Panc1 (cell line): ENCODE data around the gene SERPINA4. TPM values are rescaled to one million over a fixed set of nuclear protein-coding genes. Genes with fewer than 3 reads are reported as not detected.

ENCODE experiments used
- ATAC-seq: fragments of 200-7000 bp; cut with Tn5 transposase; 2 replicates; pipeline ENCODE4 v1.9.1; 2020; ENCODE audit warnings: mild to moderate bottlenecking, moderate library complexity
- BruUV-seq: library from RNA; stranded (reverse); fragments of 400-500 nt; replicated peaks from 2 replicates; lab custom pipeline; 2021; lab: Mats Ljungman, UMichigan
- CTCF ChIA-PET: fragments of 300-600 bp; sonication (Branson Sonifier 250); formaldehyde crosslinking; loops from one replicate; lab custom pipeline; 2022; ENCODE audit warnings: antibody characterized with exemption; lab: Charles Lee
- POLR2A ChIA-PET: fragments of 300-600 bp; sonication (Branson Sonifier 250); formaldehyde crosslinking; loops from one replicate; lab custom pipeline; 2022; ENCODE audit warnings: antibody characterized with exemption; lab: Charles Lee
- DNase-seq: peaks from one replicate; pipeline ENCODE4 v3.0.0-alpha.2; 2010; ENCODE audit warnings: low read depth, low spot score
- H3K27ac ChIP-seq: 2 replicates; pipeline ENCODE4 v1.5.1; 2011; ENCODE audit warnings: mild to moderate bottlenecking, low read length, inconsistent platforms
- H3K27me3 ChIP-seq: fragments of 200-500 bp; sonication (Bioruptor generic); 2 replicates; pipeline ENCODE4 v1.6.0; 2014; ENCODE audit warnings: low read length, inconsistent platforms; ENCODE audit not compliant: control insufficient read depth, insufficient read depth
- H3K36me3 ChIP-seq: fragments of 200-500 bp; sonication (Bioruptor generic); 2 replicates; pipeline ENCODE4 v1.5.1; 2014; ENCODE audit warnings: inconsistent platforms, mild to moderate bottlenecking, low read length, moderate library complexity; ENCODE audit not compliant: control insufficient read depth, insufficient read depth
- H3K4me1 ChIP-seq: 2 replicates; pipeline ENCODE4 v1.5.1; 2011; ENCODE audit warnings: inconsistent platforms, mild to moderate bottlenecking, low read length, moderate library complexity; ENCODE audit not compliant: control insufficient read depth, insufficient read depth
- H3K4me3 ChIP-seq, 2 experiments: 2 replicates each; pipeline ENCODE4 v1.5.1; 2011 to 2012; ENCODE audit warnings: low read depth in 2 of 2, low read length in 2 of 2, mild to moderate bottlenecking in 2 of 2, inconsistent platforms in 1 of 2, moderate library complexity in 1 of 2
- H3K9me3 ChIP-seq: fragments of 200-500 bp; sonication (Bioruptor generic); 2 replicates; pipeline ENCODE4 v1.5.1; 2014; ENCODE audit warnings: low read depth, mild to moderate bottlenecking, inconsistent platforms, low read length, moderate library complexity; ENCODE audit not compliant: control insufficient read depth, insufficient read depth
- CTCF ChIP-seq: fragments of 450-650 bp; IDR thresholded peaks from 2 replicates; pipeline ENCODE4 v1.5.1; 2017; ENCODE audit warnings: mild to moderate bottlenecking
- POLR2AphosphoS5 ChIP-seq: IDR thresholded peaks from 2 replicates; pipeline ENCODE4 v1.6.1; 2012; ENCODE audit warnings: mild to moderate bottlenecking, low read depth, low read length, moderate library complexity
- REST ChIP-seq, 2 experiments: IDR thresholded peaks; 2 replicates each; pipeline ENCODE4 v1.6.1; 2011 to 2012; ENCODE audit warnings: low read depth in 2 of 2, control low read depth in 1 of 2, low read length in 1 of 2, mild to moderate bottlenecking in 1 of 2, moderate library complexity in 1 of 2; ENCODE audit not compliant: insufficient read depth in 1 of 2
- SIN3A ChIP-seq: IDR thresholded peaks from 2 replicates; pipeline ENCODE4 v1.6.1; 2012; ENCODE audit warnings: low read depth, mild to moderate bottlenecking, low read length, moderate library complexity, borderline replicate concordance; ENCODE audit not compliant: insufficient read depth
- TCF7L2 ChIP-seq: IDR thresholded peaks from 2 replicates; pipeline ENCODE4 v1.6.1; 2011; ENCODE audit warnings: mild to moderate bottlenecking, low read depth, low read length, inconsistent platforms
- in situ Hi-C: cut with HindIII; loops from 2 replicates; pipeline ENCODE4 v1.10.0; 2016; ENCODE audit warnings: low sequenced_read_pairs, low pct_unique_long_range_greater_than_20kb
- intact Hi-C: fragments of 100-400 bp; cut with micrococcal nuclease; formaldehyde crosslinking; loops from one replicate; pipeline ENCODE4 v1.10.0; 2022; ENCODE audit not compliant: unreplicated experiment
- total RNA-seq: library from RNA; stranded (reverse); gene quantifications from one replicate; pipeline ENCODE4 v1.2.1, GENCODE V29; 2021; ENCODE audit not compliant: unreplicated experiment

The SERPINA4 gene
- total RNA-seq, 1 experiment from 2014 or later = 0.10 TPM

- no peaks in the 10 kb centered on the region; the same call in 1 of the 2 replicates for H3K27me3 ChIP-seq
- no peaks in the 10 kb centered on the region for H3K9me3 ChIP-seq
- TF ChIP-seq POLR2AphosphoS5 = no peak
- ATAC-seq (no peak), DNase-seq (no peak)
- POLR2A ChIA-PET = no interaction called here
- CTCF ChIA-PET = interaction anchor here (0.5 kb wide), 1 partner anchor 75 kb away, joined by 3 read pairs; no protein-coding TSS in a partner anchor
- H3K4me1 ChIP-seq = no peaks in the 10 kb centered on the region
- intact Hi-C loops (no loop called here), in situ Hi-C loops (no loop called here)
- H3K27ac ChIP-seq = no peak overlapping the region
- no peaks in the 10 kb centered on the region for H3K36me3 ChIP-seq
- no TSS peak for BruUV-seq
- no peak overlapping the region for H3K4me3 ChIP-seq
Measured at GRCh38 chr14:94535506-94535905, 25.7 kb upstream of the SERPINA4 start.

GRCh38 chr14:94536836-94537235 is 24.4 kb upstream of the SERPINA4 start:
- no peaks in the 10 kb centered on the region for H3K27me3 ChIP-seq
- in situ Hi-C loops = no loop called here
- ChIA-PET POLR2A (no interaction called here), CTCF (no interaction called here)
- no peak overlapping the region for H3K27ac ChIP-seq
- ATAC-seq = no peak
- H3K4me3 ChIP-seq = no peak overlapping the region
- no TSS peak for BruUV-seq
- no peaks in the 10 kb centered on the region for H3K4me1 ChIP-seq
- intact Hi-C loops = no loop called here
- H3K36me3 ChIP-seq = no peaks in the 10 kb centered on the region
- H3K9me3 ChIP-seq = no peaks in the 10 kb centered on the region
- TF ChIP-seq POLR2AphosphoS5 (no peak), CTCF (0 out of 2 replicates have a peak, but pooled peaks have one; percentile 13), TCF7L2 (no peak), SIN3A (no peak), REST (IDR thresholded peaks at IDR 0.05; ENCODE audit: insufficient read depth in 1 of 2, low read depth in 2 of 2, low read length in 1 of 2) (no peak)
- no peak for DNase-seq

- intact Hi-C loops = no loop called here
- no peaks in the 10 kb centered on the region for H3K27me3 ChIP-seq
- no TSS peak for BruUV-seq
- DNase-seq = no peak
- no peaks in the 10 kb centered on the region for H3K4me1 ChIP-seq
- TF ChIP-seq POLR2AphosphoS5 (no peak), CTCF (no peak), SIN3A (no peak), REST (IDR thresholded peaks at IDR 0.05; ENCODE audit: insufficient read depth in 1 of 2, low read depth in 2 of 2, low read length in 1 of 2) (no peak), TCF7L2 (no peak)
- CTCF ChIA-PET = interaction anchor here (0.6 kb wide), 2 partner anchors 100 to 104 kb away, joined by 3 to 4 read pairs; no protein-coding TSS in a partner anchor
- H3K27ac ChIP-seq = no peak overlapping the region
- H3K36me3 ChIP-seq = no peaks in the 10 kb centered on the region
- ATAC-seq = no peak
- no peak overlapping the region for H3K4me3 ChIP-seq
- no peaks in the 10 kb centered on the region for H3K9me3 ChIP-seq
- in situ Hi-C loops = no loop called here
- POLR2A ChIA-PET = no interaction called here
Measured at GRCh38 chr14:94538070-94538740, 23.0 kb upstream of the SERPINA4 start.
